Measurements from ENCODE around the gene RNMT.
"Not testable (repeated sequence)": the region's sequence is repeated elsewhere in the genome, so short reads cannot be mapped to it uniquely, and the experiment has no call there.

Gene RNMT

GRCh38 chr18:13726232-13726971 is at the start of gene RNMT, which contains the start of gene FAM210A:
Gene RNMT (plus strand): TSS chr18:13726673. CDS start chr18:13731518, 4,845 bp downstream.
Gene FAM210A (minus strand): TSS chr18:13726558. CDS start chr18:13682077, 44,481 bp downstream.
- DNase-seq (ENCODE audit: low read depth in 3 of 3), result peak; percentile 91 to 94 (median 93)

- not testable (repeated sequence) for DNase-seq (ENCODE audit: low read depth in 3 of 3)
Measured at GRCh38 chr18:13677350-13677749, 49.1 kb upstream of the RNMT start.

GRCh38 chr18:13680612-13681011 is 45.9 kb upstream of the RNMT start:
- DNase-seq (ENCODE audit: low read depth in 3 of 3), result no peak

GRCh38 chr18:13681701-13682100 is 44.8 kb upstream of the RNMT start:
- no peak for DNase-seq (ENCODE audit: low read depth in 3 of 3)

GRCh38 chr18:13684546-13684945 is 41.9 kb upstream of the RNMT start:
- no peak for DNase-seq (ENCODE audit: low read depth in 3 of 3)

- DNase-seq (ENCODE audit: low read depth in 3 of 3), result no peak
Measured at GRCh38 chr18:13688191-13689136, 38.0 kb upstream of the RNMT start.

- DNase-seq (ENCODE audit: low read depth in 3 of 3), result not testable (repeated sequence)
Measured at GRCh38 chr18:13690060-13690459, 36.4 kb upstream of the RNMT start.

GRCh38 chr18:13695337-13695736 is 31.1 kb upstream of the RNMT start:
- not testable (repeated sequence) for DNase-seq (ENCODE audit: low read depth in 3 of 3)

- DNase-seq (ENCODE audit: low read depth in 3 of 3), result no peak
Measured at GRCh38 chr18:13696961-13697360, 29.5 kb upstream of the RNMT start.

- DNase-seq (ENCODE audit: low read depth in 3 of 3), result no peak
Measured at GRCh38 chr18:13700153-13700552, 26.3 kb upstream of the RNMT start.

- no peak for DNase-seq (ENCODE audit: low read depth in 3 of 3)
Measured at GRCh38 chr18:13703899-13704298, 22.6 kb upstream of the RNMT start.

GRCh38 chr18:13710414-13710831 is 16.1 kb upstream of the RNMT start:
- no peak for DNase-seq (ENCODE audit: low read depth in 3 of 3)

GRCh38 chr18:13712400-13713131 is 13.9 kb upstream of the RNMT start:
- no peak for DNase-seq (ENCODE audit: low read depth in 3 of 3)

- no peak for DNase-seq (ENCODE audit: low read depth in 3 of 3)
Measured at GRCh38 chr18:13713455-13714055, 12.9 kb upstream of the RNMT start.

GRCh38 chr18:13715330-13715729 is 11.1 kb upstream of the RNMT start:
- DNase-seq (ENCODE audit: low read depth in 3 of 3), result no peak

- DNase-seq (ENCODE audit: low read depth in 3 of 3), result no peak
Measured at GRCh38 chr18:13716916-13717315, 9.6 kb upstream of the RNMT start.

GRCh38 chr18:13720123-13720522 is 6.3 kb upstream of the RNMT start:
- DNase-seq (ENCODE audit: low read depth in 3 of 3), result no peak

- DNase-seq (ENCODE audit: low read depth in 3 of 3), result no peak
Measured at GRCh38 chr18:13720847-13721246, 5.6 kb upstream of the RNMT start.

- no peak for DNase-seq (ENCODE audit: low read depth in 3 of 3)
Measured at GRCh38 chr18:13725566-13726231, 774 bp upstream of the RNMT start.

- DNase-seq (ENCODE audit: low read depth in 3 of 3), result peak in 2 of 3 experiments; percentile 1 to 12
Measured at GRCh38 chr18:13726972-13727331, 479 bp downstream of the RNMT start.

GRCh38 chr18:13730481-13730880 is 4.0 kb downstream of the RNMT start:
- DNase-seq (ENCODE audit: low read depth in 3 of 3), result no peak
